ENCODE results near the gene NOG. TPM values are rescaled to one million over a fixed set of nuclear protein-coding genes. Genes with fewer than 3 reads are reported as not detected.

The NOG gene
- 0.77 and 16.1 TPM in 2 replicates for total RNA-seq

GRCh38 chr17:56593646-56594319, at the start of gene NOG:
Gene NOG (plus strand): TSS chr17:56593699. CDS start chr17:56594224, 525 bp downstream.

Other genes starting within 250 kb of the NOG start
- 0.58 and 1.4 TPM in 2 replicates for gene C17orf67, start 240.2 kb downstream of the NOG start, total RNA-seq
- gene DGKE, start 240.5 kb downstream of the NOG start, total RNA-seq: 5.0 and 5.6 TPM in 2 replicates

Measured in regular cardiac myocyte (primary cell).